GM23338 (cell line): Measurements from ENCODE around the gene ZNF614.
"Not testable (repeated sequence)": the region's sequence is repeated elsewhere in the genome, so short reads cannot be mapped to it uniquely, and the experiment has no call there.

Experiments used
- CREB1 ChIP-seq: fragments of 250-450 bp; sonication (Bioruptor Pico); IDR thresholded peaks from 2 replicates; pipeline ENCODE4 v1.5.0; 2020; ENCODE audit warnings: low read depth, mild to moderate bottlenecking, moderate library complexity
- EZH2 ChIP-seq: fragments of 200-600 bp; sonication (generic); IDR thresholded peaks from one replicate; pipeline ENCODE4 v1.8.0; 2017; ENCODE audit warnings: antibody characterized with exemption, mild to moderate bottlenecking, low read depth; ENCODE audit not compliant: unreplicated experiment
- EZH2phosphoT487 ChIP-seq: fragments of 200-600 bp; sonication (generic); IDR thresholded peaks from one replicate; pipeline ENCODE4 v1.8.1; 2018; ENCODE audit warnings: antibody characterized with exemption; ENCODE audit not compliant: unreplicated experiment
- JUNB ChIP-seq: IDR thresholded peaks from one replicate; pipeline ENCODE4 v1.6.1; 2016; ENCODE audit warnings: antibody characterized with exemption; ENCODE audit not compliant: unreplicated experiment
- NANOG ChIP-seq: IDR thresholded peaks from 2 replicates; pipeline ENCODE4 v1.6.1; 2016; ENCODE audit warnings: antibody characterized with exemption, borderline replicate concordance
- POLR2AphosphoS5 ChIP-seq: IDR thresholded peaks from 2 replicates; pipeline ENCODE4 v1.6.1; 2016; ENCODE audit warnings: antibody characterized with exemption, low read depth
- ZNF114 ChIP-seq: fragments of 250-450 bp; sonication (Bioruptor Pico); IDR thresholded peaks from 2 replicates; pipeline ENCODE4 v1.5.0; 2020; ENCODE audit warnings: mild to moderate bottlenecking, moderate library complexity
- ZNF331 ChIP-seq: fragments of 250-450 bp; sonication (Bioruptor Pico); IDR thresholded peaks from 2 replicates; pipeline ENCODE4 v1.5.0; 2020; ENCODE audit warnings: low read depth, mild to moderate bottlenecking, moderate library complexity
- TF ChIP-seq, protein P1 (sequence below), 2 experiments: fragments of 200-600 bp in 1 of 2; sonication (generic) in 1 of 2; conservative IDR thresholded peaks; 2 replicates each; pipeline versions ENCODE4 v1.5.1 to v1.6.1; 2016 to 2017; ENCODE audit warnings: antibody characterized with exemption in 2 of 2, low read depth in 2 of 2, mild to moderate bottlenecking in 2 of 2, moderate library complexity in 1 of 2
- TF ChIP-seq, protein P2 (sequence below): IDR thresholded peaks from one replicate; pipeline ENCODE4 v1.6.1; 2018; ENCODE audit warnings: antibody characterized with exemption; ENCODE audit not compliant: unreplicated experiment
- TF ChIP-seq, protein P3 (sequence below): IDR thresholded peaks from 2 replicates; pipeline ENCODE4 v1.6.1; 2016; ENCODE audit warnings: antibody characterized with exemption
- TF ChIP-seq, protein P4 (sequence below): fragments of 250-450 bp; sonication (Bioruptor Pico); IDR thresholded peaks from 2 replicates; pipeline ENCODE4 v1.5.0; 2020; ENCODE audit warnings: mild to moderate bottlenecking, moderate library complexity

DNA sequence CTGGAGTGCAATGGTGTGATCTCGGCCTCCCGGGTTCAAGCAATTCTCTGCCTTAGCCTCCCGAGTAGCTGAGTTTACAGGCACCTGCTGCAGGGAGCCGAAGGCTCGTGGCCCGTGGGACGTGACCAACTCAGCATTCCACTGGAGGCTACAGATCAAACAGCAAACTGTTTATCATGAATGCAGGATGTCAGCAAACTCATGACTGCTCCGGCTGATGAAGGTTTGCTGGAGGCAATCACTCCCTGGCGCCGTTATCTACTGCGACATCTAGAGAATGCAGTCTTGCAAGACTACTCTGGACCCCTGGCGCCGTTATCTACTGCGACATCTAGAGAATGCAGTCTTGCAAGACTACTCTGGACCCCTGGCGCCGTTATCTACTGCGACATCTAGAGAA is 52.4 kb downstream of the ZNF614 start:
- not testable (repeated sequence) for TF ChIP-seq EZH2; POLR2AphosphoS5; JUNB; CREB1 (CRISPR knock-in tag); EZH2phosphoT487; ZNF114; NANOG; ZNF331 (CRISPR knock-in tag)
- TF ChIP-seq, protein P1, sequence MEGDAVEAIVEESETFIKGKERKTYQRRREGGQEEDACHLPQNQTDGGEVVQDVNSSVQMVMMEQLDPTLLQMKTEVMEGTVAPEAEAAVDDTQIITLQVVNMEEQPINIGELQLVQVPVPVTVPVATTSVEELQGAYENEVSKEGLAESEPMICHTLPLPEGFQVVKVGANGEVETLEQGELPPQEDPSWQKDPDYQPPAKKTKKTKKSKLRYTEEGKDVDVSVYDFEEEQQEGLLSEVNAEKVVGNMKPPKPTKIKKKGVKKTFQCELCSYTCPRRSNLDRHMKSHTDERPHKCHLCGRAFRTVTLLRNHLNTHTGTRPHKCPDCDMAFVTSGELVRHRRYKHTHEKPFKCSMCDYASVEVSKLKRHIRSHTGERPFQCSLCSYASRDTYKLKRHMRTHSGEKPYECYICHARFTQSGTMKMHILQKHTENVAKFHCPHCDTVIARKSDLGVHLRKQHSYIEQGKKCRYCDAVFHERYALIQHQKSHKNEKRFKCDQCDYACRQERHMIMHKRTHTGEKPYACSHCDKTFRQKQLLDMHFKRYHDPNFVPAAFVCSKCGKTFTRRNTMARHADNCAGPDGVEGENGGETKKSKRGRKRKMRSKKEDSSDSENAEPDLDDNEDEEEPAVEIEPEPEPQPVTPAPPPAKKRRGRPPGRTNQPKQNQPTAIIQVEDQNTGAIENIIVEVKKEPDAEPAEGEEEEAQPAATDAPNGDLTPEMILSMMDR (conservative IDR thresholded peaks at IDR 0.05; ENCODE audit: low read depth in 2 of 2) = not testable (repeated sequence)
- TF ChIP-seq, protein P2, sequence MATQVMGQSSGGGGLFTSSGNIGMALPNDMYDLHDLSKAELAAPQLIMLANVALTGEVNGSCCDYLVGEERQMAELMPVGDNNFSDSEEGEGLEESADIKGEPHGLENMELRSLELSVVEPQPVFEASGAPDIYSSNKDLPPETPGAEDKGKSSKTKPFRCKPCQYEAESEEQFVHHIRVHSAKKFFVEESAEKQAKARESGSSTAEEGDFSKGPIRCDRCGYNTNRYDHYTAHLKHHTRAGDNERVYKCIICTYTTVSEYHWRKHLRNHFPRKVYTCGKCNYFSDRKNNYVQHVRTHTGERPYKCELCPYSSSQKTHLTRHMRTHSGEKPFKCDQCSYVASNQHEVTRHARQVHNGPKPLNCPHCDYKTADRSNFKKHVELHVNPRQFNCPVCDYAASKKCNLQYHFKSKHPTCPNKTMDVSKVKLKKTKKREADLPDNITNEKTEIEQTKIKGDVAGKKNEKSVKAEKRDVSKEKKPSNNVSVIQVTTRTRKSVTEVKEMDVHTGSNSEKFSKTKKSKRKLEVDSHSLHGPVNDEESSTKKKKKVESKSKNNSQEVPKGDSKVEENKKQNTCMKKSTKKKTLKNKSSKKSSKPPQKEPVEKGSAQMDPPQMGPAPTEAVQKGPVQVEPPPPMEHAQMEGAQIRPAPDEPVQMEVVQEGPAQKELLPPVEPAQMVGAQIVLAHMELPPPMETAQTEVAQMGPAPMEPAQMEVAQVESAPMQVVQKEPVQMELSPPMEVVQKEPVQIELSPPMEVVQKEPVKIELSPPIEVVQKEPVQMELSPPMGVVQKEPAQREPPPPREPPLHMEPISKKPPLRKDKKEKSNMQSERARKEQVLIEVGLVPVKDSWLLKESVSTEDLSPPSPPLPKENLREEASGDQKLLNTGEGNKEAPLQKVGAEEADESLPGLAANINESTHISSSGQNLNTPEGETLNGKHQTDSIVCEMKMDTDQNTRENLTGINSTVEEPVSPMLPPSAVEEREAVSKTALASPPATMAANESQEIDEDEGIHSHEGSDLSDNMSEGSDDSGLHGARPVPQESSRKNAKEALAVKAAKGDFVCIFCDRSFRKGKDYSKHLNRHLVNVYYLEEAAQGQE = not testable (repeated sequence)
- TF ChIP-seq, protein P3, sequence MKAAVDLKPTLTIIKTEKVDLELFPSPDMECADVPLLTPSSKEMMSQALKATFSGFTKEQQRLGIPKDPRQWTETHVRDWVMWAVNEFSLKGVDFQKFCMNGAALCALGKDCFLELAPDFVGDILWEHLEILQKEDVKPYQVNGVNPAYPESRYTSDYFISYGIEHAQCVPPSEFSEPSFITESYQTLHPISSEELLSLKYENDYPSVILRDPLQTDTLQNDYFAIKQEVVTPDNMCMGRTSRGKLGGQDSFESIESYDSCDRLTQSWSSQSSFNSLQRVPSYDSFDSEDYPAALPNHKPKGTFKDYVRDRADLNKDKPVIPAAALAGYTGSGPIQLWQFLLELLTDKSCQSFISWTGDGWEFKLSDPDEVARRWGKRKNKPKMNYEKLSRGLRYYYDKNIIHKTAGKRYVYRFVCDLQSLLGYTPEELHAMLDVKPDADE = not testable (repeated sequence)
- TF ChIP-seq, protein P4, sequence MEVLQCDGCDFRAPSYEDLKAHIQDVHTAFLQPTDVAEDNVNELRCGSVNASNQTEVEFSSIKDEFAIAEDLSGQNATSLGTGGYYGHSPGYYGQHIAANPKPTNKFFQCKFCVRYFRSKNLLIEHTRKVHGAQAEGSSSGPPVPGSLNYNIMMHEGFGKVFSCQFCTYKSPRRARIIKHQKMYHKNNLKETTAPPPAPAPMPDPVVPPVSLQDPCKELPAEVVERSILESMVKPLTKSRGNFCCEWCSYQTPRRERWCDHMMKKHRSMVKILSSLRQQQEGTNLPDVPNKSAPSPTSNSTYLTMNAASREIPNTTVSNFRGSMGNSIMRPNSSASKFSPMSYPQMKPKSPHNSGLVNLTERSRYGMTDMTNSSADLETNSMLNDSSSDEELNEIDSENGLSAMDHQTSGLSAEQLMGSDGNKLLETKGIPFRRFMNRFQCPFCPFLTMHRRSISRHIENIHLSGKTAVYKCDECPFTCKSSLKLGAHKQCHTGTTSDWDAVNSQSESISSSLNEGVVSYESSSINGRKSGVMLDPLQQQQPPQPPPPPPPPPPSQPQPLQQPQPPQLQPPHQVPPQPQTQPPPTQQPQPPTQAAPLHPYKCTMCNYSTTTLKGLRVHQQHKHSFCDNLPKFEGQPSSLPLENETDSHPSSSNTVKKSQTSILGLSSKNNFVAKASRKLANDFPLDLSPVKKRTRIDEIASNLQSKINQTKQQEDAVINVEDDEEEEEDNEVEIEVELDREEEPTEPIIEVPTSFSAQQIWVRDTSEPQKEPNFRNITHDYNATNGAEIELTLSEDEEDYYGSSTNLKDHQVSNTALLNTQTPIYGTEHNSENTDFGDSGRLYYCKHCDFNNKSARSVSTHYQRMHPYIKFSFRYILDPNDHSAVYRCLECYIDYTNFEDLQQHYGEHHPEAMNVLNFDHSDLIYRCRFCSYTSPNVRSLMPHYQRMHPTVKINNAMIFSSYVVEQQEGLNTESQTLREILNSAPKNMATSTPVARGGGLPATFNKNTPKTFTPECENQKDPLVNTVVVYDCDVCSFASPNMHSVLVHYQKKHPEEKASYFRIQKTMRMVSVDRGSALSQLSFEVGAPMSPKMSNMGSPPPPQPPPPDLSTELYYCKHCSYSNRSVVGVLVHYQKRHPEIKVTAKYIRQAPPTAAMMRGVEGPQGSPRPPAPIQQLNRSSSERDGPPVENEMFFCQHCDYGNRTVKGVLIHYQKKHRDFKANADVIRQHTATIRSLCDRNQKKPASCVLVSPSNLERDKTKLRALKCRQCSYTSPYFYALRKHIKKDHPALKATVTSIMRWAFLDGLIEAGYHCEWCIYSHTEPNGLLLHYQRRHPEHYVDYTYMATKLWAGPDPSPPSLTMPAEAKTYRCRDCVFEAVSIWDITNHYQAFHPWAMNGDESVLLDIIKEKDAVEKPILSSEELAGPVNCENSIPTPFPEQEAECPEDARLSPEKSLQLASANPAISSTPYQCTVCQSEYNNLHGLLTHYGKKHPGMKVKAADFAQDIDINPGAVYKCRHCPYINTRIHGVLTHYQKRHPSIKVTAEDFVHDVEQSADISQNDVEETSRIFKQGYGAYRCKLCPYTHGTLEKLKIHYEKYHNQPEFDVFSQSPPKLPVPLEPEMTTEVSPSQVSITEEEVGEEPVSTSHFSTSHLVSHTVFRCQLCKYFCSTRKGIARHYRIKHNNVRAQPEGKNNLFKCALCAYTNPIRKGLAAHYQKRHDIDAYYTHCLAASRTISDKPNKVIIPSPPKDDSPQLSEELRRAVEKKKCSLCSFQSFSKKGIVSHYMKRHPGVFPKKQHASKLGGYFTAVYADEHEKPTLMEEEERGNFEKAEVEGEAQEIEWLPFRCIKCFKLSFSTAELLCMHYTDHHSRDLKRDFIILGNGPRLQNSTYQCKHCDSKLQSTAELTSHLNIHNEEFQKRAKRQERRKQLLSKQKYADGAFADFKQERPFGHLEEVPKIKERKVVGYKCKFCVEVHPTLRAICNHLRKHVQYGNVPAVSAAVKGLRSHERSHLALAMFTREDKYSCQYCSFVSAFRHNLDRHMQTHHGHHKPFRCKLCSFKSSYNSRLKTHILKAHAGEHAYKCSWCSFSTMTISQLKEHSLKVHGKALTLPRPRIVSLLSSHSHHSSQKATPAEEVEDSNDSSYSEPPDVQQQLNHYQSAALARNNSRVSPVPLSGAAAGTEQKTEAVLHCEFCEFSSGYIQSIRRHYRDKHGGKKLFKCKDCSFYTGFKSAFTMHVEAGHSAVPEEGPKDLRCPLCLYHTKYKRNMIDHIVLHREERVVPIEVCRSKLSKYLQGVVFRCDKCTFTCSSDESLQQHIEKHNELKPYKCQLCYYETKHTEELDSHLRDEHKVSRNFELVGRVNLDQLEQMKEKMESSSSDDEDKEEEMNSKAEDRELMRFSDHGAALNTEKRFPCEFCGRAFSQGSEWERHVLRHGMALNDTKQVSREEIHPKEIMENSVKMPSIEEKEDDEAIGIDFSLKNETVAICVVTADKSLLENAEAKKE (CRISPR knock-in tag) = not testable (repeated sequence)
